Kidney capillary endothelial cell (primary cell): ENCODE results near the gene COL28A1.
"Not testable (repeated sequence)": the region's sequence is repeated elsewhere in the genome, so short reads cannot be mapped to it uniquely, and the experiment has no call there.

Experiments
- DNase-seq: peaks from one replicate; pipeline ENCODE4 v3.0.0-alpha.2; 2018; ENCODE audit warnings: low spot score

Gene COL28A1

GRCh38 chr7:7517754-7518153 is 17.9 kb downstream of the COL28A1 start:
- no peak for DNase-seq

DNA sequence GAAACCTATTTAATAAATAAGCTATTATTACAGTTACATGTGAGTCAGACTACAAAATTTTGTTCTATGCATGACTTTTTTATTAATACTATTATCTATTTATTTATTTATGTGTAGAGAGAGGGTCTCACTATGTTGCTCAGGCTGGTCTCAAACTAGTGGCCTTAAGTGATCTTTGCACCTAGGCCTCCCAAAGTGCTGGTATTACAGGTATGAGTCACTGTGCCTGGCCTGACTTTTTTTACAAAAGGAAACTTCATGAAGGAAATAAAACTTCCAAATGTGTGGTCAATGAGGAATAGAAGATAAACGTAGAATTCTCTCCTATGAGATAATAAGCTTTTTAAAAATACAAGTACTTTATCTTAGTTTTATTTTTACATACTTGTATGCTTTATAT is 19.0 kb downstream of the COL28A1 start:
- DNase-seq = no peak

GRCh38 chr7:7516156-7516555 is 19.5 kb downstream of the COL28A1 start:
- DNase-seq = no peak

GRCh38 chr7:7512861-7513597 is 22.6 kb downstream of the COL28A1 start:
- DNase-seq = no peak

DNA sequence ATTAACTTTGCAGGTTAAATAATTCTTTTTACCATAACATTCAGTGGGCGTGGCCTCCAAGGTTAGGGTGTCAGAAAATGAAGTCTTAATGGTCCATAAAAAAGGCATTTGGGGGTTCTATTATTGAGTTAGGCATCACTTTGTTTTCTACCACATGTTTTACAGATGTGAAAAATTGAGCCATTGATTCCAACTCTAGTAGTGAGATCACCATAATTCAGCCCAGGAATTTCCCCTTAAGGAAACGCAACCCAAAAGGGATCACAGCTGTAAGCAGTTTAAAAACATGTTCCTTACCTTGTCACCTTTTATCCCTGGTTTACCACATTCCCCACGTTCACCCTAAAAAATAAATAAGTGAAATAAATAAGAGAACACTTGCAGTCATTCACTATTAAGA is 24.9 kb downstream of the COL28A1 start:
- no peak for DNase-seq

GRCh38 chr7:7505915-7506314 is 29.8 kb downstream of the COL28A1 start:
- DNase-seq = no peak

- DNase-seq = no peak
Measured at GRCh38 chr7:7504910-7505704, 30.6 kb downstream of the COL28A1 start.

DNA sequence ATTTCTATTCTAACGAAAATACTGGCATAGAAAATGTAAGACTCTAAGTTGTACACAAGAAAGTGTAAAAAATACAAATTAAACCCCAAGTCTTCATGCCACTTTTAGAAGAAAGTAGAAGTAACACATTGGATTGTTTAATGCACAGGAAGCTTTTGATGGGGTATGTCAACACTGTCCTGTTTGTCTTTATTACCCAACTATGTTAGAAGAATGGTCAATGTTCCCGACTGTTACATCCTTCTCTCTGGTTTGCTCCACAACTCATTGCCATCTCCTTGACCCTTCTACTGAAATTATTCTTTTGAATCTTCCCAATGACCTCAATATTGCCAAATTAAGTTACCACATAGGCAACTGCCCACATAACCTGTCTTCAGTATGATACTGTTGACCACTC is 35.8 kb downstream of the COL28A1 start:
- no peak for DNase-seq

DNA sequence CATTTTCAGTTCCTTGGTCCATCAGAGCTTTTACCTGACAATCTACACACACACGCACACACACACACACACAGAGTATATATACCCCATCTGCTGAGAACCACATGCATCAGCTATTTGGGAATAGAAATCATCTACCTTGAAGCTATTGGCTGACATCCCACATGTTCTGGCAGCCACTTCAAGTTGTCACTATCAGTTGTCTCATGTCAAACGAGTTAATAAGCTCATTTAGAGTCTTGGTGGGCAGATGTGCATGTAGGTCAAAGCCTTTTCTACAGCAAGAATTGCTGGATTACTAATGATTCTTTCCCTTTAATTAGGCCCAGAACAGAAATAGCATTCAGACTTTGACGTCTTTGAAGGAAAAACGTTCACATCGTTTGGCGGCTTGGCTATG is 36.8 kb downstream of the COL28A1 start:
- no peak for DNase-seq

DNA sequence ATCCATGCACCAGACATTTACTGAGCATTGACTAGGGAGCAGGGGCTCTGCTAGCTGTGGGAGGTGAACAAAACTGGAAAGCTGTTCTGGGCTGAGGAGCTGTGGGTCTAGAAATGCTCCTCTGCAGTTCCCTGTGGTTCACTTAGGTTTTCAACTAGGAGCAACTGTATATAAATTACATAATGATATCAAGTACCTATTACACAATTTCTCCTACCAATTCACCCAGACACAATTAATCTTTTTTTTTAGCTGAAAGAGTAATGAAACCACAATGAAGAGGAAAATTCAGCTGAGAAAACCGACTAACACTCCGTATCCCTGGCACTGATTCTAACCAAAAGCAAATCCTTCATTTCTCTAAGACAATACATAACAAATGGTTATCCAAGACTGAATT is 39.4 kb downstream of the COL28A1 start:
- DNase-seq = no peak

DNA sequence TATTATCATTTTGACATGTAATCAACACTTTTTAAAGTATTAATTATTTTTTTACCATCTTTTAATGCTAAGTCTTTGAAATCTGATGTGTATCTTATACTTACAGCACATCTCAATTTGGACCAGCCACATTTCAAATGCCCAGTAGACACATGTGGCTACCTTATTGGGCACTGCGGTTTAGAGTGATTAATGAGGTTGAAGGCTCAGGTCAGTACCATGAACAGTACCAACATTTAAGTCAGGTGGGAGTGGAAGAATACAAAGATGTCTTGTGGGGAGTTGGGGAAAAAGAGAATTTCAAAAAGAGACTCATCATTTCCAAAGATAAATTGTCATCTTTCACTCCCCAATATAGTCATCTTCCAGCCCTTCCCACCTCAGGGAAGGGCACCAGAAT is 40.5 kb downstream of the COL28A1 start:
- DNase-seq = no peak

DNA sequence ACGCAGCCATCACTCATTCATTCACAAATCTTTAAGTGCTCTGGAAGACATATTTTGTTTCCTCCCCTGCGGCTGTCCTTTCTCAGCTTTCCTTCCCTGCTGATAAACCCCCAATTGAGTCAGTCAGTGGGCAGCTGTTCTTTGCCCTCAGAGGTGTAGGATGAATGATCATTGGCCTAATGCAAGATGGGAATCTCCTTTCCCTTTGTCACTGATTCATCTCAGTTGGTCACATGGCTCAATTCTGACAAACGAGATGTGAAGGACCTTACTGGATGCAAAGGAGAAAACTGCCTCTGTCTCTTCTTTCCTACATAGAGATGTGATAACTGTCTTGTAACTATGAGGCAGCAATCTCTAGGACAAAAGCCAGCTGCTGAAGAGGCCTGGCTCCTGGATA is 44.6 kb downstream of the COL28A1 start:
- DNase-seq = no peak

- no peak for DNase-seq
Measured at GRCh38 chr7:7490003-7490402, 45.7 kb downstream of the COL28A1 start.

GRCh38 chr7:7489546-7489945 is 46.1 kb downstream of the COL28A1 start:
- no peak for DNase-seq

- no peak for DNase-seq
Measured at GRCh38 chr7:7486362-7486761, 49.3 kb downstream of the COL28A1 start.

- no peak for DNase-seq
Measured at GRCh38 chr7:7484072-7484471, 51.6 kb downstream of the COL28A1 start.

DNA sequence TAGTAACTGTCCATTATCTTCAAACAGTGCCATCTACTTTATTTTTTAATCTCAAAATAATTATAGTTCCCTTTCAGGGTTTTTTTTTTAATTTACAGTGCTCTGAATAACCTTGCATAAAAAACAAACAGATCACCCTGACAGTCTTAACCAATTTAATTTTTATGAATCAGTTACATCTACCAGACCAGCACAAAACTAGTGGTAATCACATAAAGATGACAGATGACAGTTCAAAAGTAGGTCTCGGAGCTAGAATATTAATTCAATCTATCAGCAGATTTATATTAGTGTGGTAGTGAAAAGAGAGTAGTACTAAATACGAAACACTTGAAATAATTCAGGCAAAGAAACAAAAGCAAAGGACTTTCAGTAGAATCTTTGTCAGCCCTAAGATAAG is 53.9 kb downstream of the COL28A1 start:
- DNase-seq = no peak

- no peak for DNase-seq
Measured at GRCh38 chr7:7479275-7479805, 56.3 kb downstream of the COL28A1 start.

- DNase-seq = no peak
Measured at GRCh38 chr7:7478569-7478968, 57.1 kb downstream of the COL28A1 start.

GRCh38 chr7:7477641-7478040 is 58.0 kb downstream of the COL28A1 start:
- not testable (repeated sequence) for DNase-seq

DNA sequence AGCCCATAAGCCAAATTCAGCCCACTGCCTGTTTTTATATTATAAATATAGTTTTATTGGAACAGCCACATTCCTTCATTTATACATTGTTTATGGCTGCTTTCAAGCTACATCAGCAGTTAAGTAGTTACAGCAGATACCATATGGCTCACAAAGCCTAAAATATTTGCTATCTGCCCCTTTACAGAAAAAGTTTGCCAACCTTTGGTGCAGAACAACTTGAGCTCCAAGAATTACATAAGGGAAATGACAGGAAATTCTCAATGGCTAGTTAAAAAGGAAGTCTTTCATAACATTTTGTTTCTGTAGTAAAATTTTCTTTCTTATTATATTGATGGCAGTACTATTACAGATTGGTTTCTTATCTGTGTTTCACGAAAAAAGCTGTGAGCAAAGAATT is 59.3 kb downstream of the COL28A1 start:
- DNase-seq = no peak

DNA sequence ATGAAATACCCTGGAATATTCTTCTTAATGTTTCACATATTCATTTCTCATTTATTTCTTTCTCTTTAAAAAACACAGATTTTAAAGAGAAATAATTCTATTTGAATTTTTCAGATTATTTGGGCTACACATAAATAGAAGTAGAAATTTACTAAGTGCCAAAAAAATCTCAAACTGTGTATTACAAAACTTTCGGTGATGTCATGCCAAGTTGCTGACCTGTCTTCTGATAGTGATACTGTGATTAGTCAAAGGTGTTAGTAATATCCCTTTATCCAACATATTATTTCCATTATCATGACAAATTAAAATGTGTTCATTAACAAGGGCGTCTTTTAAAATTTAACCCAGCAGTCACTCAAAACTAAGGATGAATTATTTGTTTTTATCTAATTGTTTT is 60.1 kb downstream of the COL28A1 start:
- no peak for DNase-seq

GRCh38 chr7:7474436-7474835 is 61.2 kb downstream of the COL28A1 start:
- DNase-seq = no peak
